GM23338 (cell line): Measurements from ENCODE around the gene CACNA1C. TPM values are rescaled to one million over a fixed set of nuclear protein-coding genes. Genes with fewer than 3 reads are reported as not detected.
A peak's percentile ranks its signal among the peaks of the same experiment; 100 is the strongest.

Source experiments
- ATAC-seq: fragments of 200-7000 bp; cut with Tn5 transposase; 3 replicates; pipeline ENCODE4 v1.9.1; 2020
- DNase-seq: peaks from one replicate; pipeline ENCODE4 v3.0.0-alpha.2; 2015; ENCODE audit warnings: low spot score
- H2AFZ ChIP-seq: fragments of 200-600 bp; sonication (generic); 2 replicates; pipeline ENCODE4 v1.8.0; 2016; ENCODE audit warnings: antibody characterized with exemption, mild to moderate bottlenecking, moderate library complexity
- H3F3A ChIP-seq: fragments of 200-600 bp; sonication (generic); replicated peaks from 2 replicates; pipeline ENCODE4 v1.8.0; 2017; ENCODE audit warnings: antibody characterized with exemption, mixed run types, low read depth
- H3K27ac ChIP-seq: fragments of 200-600 bp; sonication (generic); 2 replicates; pipeline ENCODE4 v1.6.1; 2016; ENCODE audit warnings: low read depth
- H3K27me3 ChIP-seq: fragments of 200-600 bp; sonication (generic); 2 replicates; pipeline ENCODE4 v1.8.0; 2016; ENCODE audit warnings: mild to moderate bottlenecking, mixed run types, moderate library complexity; ENCODE audit not compliant: insufficient read depth
- H3K36me3 ChIP-seq: fragments of 200-600 bp; sonication (generic); 2 replicates; pipeline ENCODE4 v1.8.0; 2016; ENCODE audit warnings: mild to moderate bottlenecking; ENCODE audit not compliant: insufficient read depth
- H3K4me1 ChIP-seq: fragments of 200-600 bp; sonication (generic); 2 replicates; pipeline ENCODE4 v1.8.0; 2016; ENCODE audit warnings: mild to moderate bottlenecking, moderate library complexity; ENCODE audit not compliant: insufficient read depth
- H3K4me2 ChIP-seq: fragments of 200-600 bp; sonication (generic); 2 replicates; pipeline ENCODE4 v1.7.1; 2017; ENCODE audit warnings: mixed run types
- H3K4me3 ChIP-seq: fragments of 200-600 bp; sonication (generic); 2 replicates; pipeline ENCODE4 v1.6.1; 2016; ENCODE audit warnings: mixed run types
- H3K79me2 ChIP-seq: fragments of 200-600 bp; sonication (generic); replicated peaks from 2 replicates; pipeline ENCODE4 v1.8.0; 2017; ENCODE audit warnings: mild to moderate bottlenecking; ENCODE audit not compliant: insufficient read depth
- H3K9me2 ChIP-seq: fragments of 200-600 bp; sonication (generic); 2 replicates; pipeline ENCODE4 v1.8.0; 2017; ENCODE audit not compliant: insufficient read depth
- H4K20me1 ChIP-seq: fragments of 200-600 bp; sonication (generic); replicated peaks from 2 replicates; pipeline ENCODE4 v1.8.0; 2017; ENCODE audit warnings: mild to moderate bottlenecking; ENCODE audit not compliant: insufficient read depth
- H3K27ac Mint-ChIP-seq: 2 replicates; pipeline ENCODE4 v1.8.0; 2020; ENCODE audit warnings: inconsistent platforms, mild to moderate bottlenecking, moderate library complexity, mixed read lengths
- H3K27me3 Mint-ChIP-seq: 3 replicates; pipeline ENCODE4 v1.8.0; 2022; ENCODE audit warnings: low read depth, mild to moderate bottlenecking, moderate library complexity, mixed read lengths, inconsistent platforms; ENCODE audit not compliant: insufficient read depth, poor library complexity
- H3K36me3 Mint-ChIP-seq: 3 replicates; pipeline ENCODE4 v1.8.0; 2021; ENCODE audit warnings: low read depth, mild to moderate bottlenecking, inconsistent platforms, moderate library complexity, mixed read lengths
- H3K4me1 Mint-ChIP-seq: 3 replicates; pipeline ENCODE4 v1.8.0; 2020; ENCODE audit warnings: mild to moderate bottlenecking, inconsistent platforms, mixed read lengths
- H3K4me3 Mint-ChIP-seq: 3 replicates; pipeline ENCODE4 v1.8.0; 2021; ENCODE audit warnings: moderate library complexity, mild to moderate bottlenecking, inconsistent platforms, mixed read lengths
- H3K9me3 Mint-ChIP-seq: 3 replicates; pipeline ENCODE4 v1.8.0; 2020; ENCODE audit warnings: moderate library complexity, mild to moderate bottlenecking, inconsistent platforms, mixed read lengths
- CREB1 ChIP-seq: fragments of 250-450 bp; sonication (Bioruptor Pico); IDR thresholded peaks from 2 replicates; pipeline ENCODE4 v1.5.0; 2020; ENCODE audit warnings: low read depth, mild to moderate bottlenecking, moderate library complexity
- EZH2 ChIP-seq: fragments of 200-600 bp; sonication (generic); IDR thresholded peaks from one replicate; pipeline ENCODE4 v1.8.0; 2017; ENCODE audit warnings: antibody characterized with exemption, mild to moderate bottlenecking, low read depth; ENCODE audit not compliant: unreplicated experiment
- EZH2phosphoT487 ChIP-seq: fragments of 200-600 bp; sonication (generic); IDR thresholded peaks from one replicate; pipeline ENCODE4 v1.8.1; 2018; ENCODE audit warnings: antibody characterized with exemption; ENCODE audit not compliant: unreplicated experiment
- JUNB ChIP-seq: IDR thresholded peaks from one replicate; pipeline ENCODE4 v1.6.1; 2016; ENCODE audit warnings: antibody characterized with exemption; ENCODE audit not compliant: unreplicated experiment
- NANOG ChIP-seq: IDR thresholded peaks from 2 replicates; pipeline ENCODE4 v1.6.1; 2016; ENCODE audit warnings: antibody characterized with exemption, borderline replicate concordance
- POLR2AphosphoS5 ChIP-seq: IDR thresholded peaks from 2 replicates; pipeline ENCODE4 v1.6.1; 2016; ENCODE audit warnings: antibody characterized with exemption, low read depth
- STAT1 ChIP-seq: IDR thresholded peaks from one replicate; pipeline ENCODE4 v1.6.1; 2016; ENCODE audit warnings: antibody characterized with exemption; ENCODE audit not compliant: unreplicated experiment
- ZNF114 ChIP-seq: fragments of 250-450 bp; sonication (Bioruptor Pico); IDR thresholded peaks from 2 replicates; pipeline ENCODE4 v1.5.0; 2020; ENCODE audit warnings: mild to moderate bottlenecking, moderate library complexity
- ZNF331 ChIP-seq: fragments of 250-450 bp; sonication (Bioruptor Pico); IDR thresholded peaks from 2 replicates; pipeline ENCODE4 v1.5.0; 2020; ENCODE audit warnings: low read depth, mild to moderate bottlenecking, moderate library complexity
- polyA plus RNA-seq: library from polyadenylated mRNA; unstranded; fragments of >200 nt; fragmentation: Nextera tagmentation; extraction: Ambion mirVana; gene quantifications from 2 replicates; pipeline ENCODE4 v1.2.1, GENCODE V29; 2016
- total RNA-seq: library from RNA; depleted of rRNA; stranded (reverse); fragments of >200 nt; shearing (Covaris generic); gene quantifications from 2 replicates; pipeline ENCODE4 v1.2.3, GENCODE V29; 2014
- TF ChIP-seq, protein P1 (sequence below): fragments of 250-450 bp; sonication (Bioruptor Pico); IDR thresholded peaks from 2 replicates; pipeline ENCODE4 v1.5.0; 2020; ENCODE audit warnings: mild to moderate bottlenecking, moderate library complexity
- TF ChIP-seq, protein P2 (sequence below), 2 experiments: fragments of 200-600 bp in 1 of 2; sonication (generic) in 1 of 2; conservative IDR thresholded peaks; 2 replicates each; pipeline versions ENCODE4 v1.5.1 to v1.6.1; 2016 to 2017; ENCODE audit warnings: antibody characterized with exemption in 2 of 2, low read depth in 2 of 2, mild to moderate bottlenecking in 2 of 2, moderate library complexity in 1 of 2
- TF ChIP-seq, protein P3 (sequence below): IDR thresholded peaks from 2 replicates; pipeline ENCODE4 v1.6.1; 2016; ENCODE audit warnings: antibody characterized with exemption
- TF ChIP-seq, protein P4 (sequence below): IDR thresholded peaks from one replicate; pipeline ENCODE4 v1.6.1; 2018; ENCODE audit warnings: antibody characterized with exemption; ENCODE audit not compliant: unreplicated experiment

Gene CACNA1C
- total and polyA plus RNA-seq, 2 experiments from 2014 or later: 0.78 to 2.1 TPM

DNA sequence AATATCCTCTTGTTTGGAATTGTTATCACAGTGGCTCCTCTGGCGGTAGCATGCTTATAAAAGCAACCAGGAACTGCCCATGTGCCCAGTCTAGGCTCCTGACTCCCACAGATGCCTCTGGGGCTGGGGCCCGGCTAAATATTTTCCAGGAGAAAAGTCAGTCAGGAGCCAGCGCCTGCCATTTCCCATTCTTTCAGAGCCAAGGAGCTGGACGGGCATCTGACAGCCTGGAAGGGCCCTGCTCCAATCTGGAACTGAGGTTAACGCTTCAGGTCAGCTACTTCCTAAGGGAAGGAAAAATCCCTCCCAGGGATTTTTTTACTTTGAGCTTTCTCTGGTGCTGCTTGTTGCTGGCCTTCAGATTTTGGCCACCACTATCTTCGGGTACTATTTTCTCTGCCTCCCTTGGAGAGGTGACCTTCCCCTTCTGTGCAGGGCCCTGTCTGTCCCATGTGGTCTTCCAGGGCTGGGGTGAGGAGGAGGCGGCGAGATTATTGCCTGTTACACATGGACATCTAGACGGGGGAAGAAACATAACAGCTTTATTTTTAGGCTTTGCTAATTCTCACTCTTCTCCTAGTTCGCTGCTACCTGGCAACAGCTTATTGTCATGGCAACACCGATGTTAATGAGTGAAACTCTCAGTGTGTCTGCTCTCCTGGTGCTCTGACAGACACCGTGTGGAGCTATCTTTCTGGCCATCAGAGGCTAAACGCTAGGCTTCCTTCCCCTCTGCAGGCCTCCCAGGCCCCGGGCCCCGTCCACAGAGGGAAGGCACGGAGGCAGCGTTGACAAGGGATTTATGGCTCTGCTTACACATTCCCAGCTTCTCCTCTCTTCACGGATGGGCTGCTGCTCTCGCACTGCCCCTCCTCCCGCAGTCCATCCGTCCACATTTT lies 160.4 kb downstream of the CACNA1C start:
- no peaks in the 10 kb centered on the region for H4K20me1 ChIP-seq
- H3K79me2 ChIP-seq: no peaks in the 10 kb centered on the region
- H3K9me2 ChIP-seq: no peaks in the 10 kb centered on the region
- no peaks in the 10 kb centered on the region for H3F3A ChIP-seq
- H3K4me1 ChIP-seq: peaks cover 9% of the 10 kb centered on the region; the same call in 1 of the 2 replicates
- peak overlapping the region; percentile 57; the same call in 1 of the 2 replicates for H3K4me2 ChIP-seq
- H3K27ac ChIP-seq: no peak overlapping the region
- TF ChIP-seq STAT1 (no peak), NANOG (no peak), CREB1 (CRISPR knock-in tag) (no peak), JUNB (no peak), ZNF114 (no peak), ZNF331 (CRISPR knock-in tag) (no peak), EZH2phosphoT487 (no peak), EZH2 (no peak), POLR2AphosphoS5 (no peak)
- TF ChIP-seq, protein P1, sequence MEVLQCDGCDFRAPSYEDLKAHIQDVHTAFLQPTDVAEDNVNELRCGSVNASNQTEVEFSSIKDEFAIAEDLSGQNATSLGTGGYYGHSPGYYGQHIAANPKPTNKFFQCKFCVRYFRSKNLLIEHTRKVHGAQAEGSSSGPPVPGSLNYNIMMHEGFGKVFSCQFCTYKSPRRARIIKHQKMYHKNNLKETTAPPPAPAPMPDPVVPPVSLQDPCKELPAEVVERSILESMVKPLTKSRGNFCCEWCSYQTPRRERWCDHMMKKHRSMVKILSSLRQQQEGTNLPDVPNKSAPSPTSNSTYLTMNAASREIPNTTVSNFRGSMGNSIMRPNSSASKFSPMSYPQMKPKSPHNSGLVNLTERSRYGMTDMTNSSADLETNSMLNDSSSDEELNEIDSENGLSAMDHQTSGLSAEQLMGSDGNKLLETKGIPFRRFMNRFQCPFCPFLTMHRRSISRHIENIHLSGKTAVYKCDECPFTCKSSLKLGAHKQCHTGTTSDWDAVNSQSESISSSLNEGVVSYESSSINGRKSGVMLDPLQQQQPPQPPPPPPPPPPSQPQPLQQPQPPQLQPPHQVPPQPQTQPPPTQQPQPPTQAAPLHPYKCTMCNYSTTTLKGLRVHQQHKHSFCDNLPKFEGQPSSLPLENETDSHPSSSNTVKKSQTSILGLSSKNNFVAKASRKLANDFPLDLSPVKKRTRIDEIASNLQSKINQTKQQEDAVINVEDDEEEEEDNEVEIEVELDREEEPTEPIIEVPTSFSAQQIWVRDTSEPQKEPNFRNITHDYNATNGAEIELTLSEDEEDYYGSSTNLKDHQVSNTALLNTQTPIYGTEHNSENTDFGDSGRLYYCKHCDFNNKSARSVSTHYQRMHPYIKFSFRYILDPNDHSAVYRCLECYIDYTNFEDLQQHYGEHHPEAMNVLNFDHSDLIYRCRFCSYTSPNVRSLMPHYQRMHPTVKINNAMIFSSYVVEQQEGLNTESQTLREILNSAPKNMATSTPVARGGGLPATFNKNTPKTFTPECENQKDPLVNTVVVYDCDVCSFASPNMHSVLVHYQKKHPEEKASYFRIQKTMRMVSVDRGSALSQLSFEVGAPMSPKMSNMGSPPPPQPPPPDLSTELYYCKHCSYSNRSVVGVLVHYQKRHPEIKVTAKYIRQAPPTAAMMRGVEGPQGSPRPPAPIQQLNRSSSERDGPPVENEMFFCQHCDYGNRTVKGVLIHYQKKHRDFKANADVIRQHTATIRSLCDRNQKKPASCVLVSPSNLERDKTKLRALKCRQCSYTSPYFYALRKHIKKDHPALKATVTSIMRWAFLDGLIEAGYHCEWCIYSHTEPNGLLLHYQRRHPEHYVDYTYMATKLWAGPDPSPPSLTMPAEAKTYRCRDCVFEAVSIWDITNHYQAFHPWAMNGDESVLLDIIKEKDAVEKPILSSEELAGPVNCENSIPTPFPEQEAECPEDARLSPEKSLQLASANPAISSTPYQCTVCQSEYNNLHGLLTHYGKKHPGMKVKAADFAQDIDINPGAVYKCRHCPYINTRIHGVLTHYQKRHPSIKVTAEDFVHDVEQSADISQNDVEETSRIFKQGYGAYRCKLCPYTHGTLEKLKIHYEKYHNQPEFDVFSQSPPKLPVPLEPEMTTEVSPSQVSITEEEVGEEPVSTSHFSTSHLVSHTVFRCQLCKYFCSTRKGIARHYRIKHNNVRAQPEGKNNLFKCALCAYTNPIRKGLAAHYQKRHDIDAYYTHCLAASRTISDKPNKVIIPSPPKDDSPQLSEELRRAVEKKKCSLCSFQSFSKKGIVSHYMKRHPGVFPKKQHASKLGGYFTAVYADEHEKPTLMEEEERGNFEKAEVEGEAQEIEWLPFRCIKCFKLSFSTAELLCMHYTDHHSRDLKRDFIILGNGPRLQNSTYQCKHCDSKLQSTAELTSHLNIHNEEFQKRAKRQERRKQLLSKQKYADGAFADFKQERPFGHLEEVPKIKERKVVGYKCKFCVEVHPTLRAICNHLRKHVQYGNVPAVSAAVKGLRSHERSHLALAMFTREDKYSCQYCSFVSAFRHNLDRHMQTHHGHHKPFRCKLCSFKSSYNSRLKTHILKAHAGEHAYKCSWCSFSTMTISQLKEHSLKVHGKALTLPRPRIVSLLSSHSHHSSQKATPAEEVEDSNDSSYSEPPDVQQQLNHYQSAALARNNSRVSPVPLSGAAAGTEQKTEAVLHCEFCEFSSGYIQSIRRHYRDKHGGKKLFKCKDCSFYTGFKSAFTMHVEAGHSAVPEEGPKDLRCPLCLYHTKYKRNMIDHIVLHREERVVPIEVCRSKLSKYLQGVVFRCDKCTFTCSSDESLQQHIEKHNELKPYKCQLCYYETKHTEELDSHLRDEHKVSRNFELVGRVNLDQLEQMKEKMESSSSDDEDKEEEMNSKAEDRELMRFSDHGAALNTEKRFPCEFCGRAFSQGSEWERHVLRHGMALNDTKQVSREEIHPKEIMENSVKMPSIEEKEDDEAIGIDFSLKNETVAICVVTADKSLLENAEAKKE (CRISPR knock-in tag): no peak
- TF ChIP-seq, protein P2, sequence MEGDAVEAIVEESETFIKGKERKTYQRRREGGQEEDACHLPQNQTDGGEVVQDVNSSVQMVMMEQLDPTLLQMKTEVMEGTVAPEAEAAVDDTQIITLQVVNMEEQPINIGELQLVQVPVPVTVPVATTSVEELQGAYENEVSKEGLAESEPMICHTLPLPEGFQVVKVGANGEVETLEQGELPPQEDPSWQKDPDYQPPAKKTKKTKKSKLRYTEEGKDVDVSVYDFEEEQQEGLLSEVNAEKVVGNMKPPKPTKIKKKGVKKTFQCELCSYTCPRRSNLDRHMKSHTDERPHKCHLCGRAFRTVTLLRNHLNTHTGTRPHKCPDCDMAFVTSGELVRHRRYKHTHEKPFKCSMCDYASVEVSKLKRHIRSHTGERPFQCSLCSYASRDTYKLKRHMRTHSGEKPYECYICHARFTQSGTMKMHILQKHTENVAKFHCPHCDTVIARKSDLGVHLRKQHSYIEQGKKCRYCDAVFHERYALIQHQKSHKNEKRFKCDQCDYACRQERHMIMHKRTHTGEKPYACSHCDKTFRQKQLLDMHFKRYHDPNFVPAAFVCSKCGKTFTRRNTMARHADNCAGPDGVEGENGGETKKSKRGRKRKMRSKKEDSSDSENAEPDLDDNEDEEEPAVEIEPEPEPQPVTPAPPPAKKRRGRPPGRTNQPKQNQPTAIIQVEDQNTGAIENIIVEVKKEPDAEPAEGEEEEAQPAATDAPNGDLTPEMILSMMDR (conservative IDR thresholded peaks at IDR 0.05; ENCODE audit: low read depth in 2 of 2): no peak
- TF ChIP-seq, protein P3, sequence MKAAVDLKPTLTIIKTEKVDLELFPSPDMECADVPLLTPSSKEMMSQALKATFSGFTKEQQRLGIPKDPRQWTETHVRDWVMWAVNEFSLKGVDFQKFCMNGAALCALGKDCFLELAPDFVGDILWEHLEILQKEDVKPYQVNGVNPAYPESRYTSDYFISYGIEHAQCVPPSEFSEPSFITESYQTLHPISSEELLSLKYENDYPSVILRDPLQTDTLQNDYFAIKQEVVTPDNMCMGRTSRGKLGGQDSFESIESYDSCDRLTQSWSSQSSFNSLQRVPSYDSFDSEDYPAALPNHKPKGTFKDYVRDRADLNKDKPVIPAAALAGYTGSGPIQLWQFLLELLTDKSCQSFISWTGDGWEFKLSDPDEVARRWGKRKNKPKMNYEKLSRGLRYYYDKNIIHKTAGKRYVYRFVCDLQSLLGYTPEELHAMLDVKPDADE: no peak
- TF ChIP-seq, protein P4, sequence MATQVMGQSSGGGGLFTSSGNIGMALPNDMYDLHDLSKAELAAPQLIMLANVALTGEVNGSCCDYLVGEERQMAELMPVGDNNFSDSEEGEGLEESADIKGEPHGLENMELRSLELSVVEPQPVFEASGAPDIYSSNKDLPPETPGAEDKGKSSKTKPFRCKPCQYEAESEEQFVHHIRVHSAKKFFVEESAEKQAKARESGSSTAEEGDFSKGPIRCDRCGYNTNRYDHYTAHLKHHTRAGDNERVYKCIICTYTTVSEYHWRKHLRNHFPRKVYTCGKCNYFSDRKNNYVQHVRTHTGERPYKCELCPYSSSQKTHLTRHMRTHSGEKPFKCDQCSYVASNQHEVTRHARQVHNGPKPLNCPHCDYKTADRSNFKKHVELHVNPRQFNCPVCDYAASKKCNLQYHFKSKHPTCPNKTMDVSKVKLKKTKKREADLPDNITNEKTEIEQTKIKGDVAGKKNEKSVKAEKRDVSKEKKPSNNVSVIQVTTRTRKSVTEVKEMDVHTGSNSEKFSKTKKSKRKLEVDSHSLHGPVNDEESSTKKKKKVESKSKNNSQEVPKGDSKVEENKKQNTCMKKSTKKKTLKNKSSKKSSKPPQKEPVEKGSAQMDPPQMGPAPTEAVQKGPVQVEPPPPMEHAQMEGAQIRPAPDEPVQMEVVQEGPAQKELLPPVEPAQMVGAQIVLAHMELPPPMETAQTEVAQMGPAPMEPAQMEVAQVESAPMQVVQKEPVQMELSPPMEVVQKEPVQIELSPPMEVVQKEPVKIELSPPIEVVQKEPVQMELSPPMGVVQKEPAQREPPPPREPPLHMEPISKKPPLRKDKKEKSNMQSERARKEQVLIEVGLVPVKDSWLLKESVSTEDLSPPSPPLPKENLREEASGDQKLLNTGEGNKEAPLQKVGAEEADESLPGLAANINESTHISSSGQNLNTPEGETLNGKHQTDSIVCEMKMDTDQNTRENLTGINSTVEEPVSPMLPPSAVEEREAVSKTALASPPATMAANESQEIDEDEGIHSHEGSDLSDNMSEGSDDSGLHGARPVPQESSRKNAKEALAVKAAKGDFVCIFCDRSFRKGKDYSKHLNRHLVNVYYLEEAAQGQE: no peak
- Mint-ChIP-seq H3K27ac (no peak overlapping the region), H3K9me3 (no peaks in the 10 kb centered on the region), H3K27me3 (peaks cover 4% of the 10 kb centered on the region), H3K36me3 (no peaks in the 10 kb centered on the region), H3K4me1 (peaks cover 13% of the 10 kb centered on the region), H3K4me3 (no peak overlapping the region)
- H2AFZ ChIP-seq: peak overlapping the region; percentile 59
- ATAC-seq: peak; percentile 87
- no peaks in the 10 kb centered on the region for H3K27me3 ChIP-seq
- peak; percentile 55 for DNase-seq
- no peak overlapping the region for H3K4me3 ChIP-seq
- H3K36me3 ChIP-seq: no peaks in the 10 kb centered on the region
